ENCODE data around the gene TRPM3.

The TRPM3 gene

GRCh38 chr9:70883056-70883455 lies 238.4 kb downstream of the TRPM3 start:
- no peak for DNase-seq

- peak; percentile 8 for DNase-seq
Observed at GRCh38 chr9:70881333-70881732, 240.1 kb downstream of the TRPM3 start.

GRCh38 chr9:70880535-70880934 lies 240.9 kb downstream of the TRPM3 start:
- DNase-seq = peak; percentile 19

GRCh38 chr9:70878576-70878975 lies 242.8 kb downstream of the TRPM3 start:
- DNase-seq = no peak

- no peak for DNase-seq
Observed at GRCh38 chr9:70874451-70874850, 247.0 kb downstream of the TRPM3 start.

GRCh38 chr9:70873506-70873905 lies 247.9 kb downstream of the TRPM3 start:
- DNase-seq = no peak

GRCh38 chr9:70868661-70869652 lies 252.5 kb downstream of the TRPM3 start:
- no peak for DNase-seq

GRCh38 chr9:70868041-70868440 lies 253.4 kb downstream of the TRPM3 start:
- DNase-seq = no peak

GRCh38 chr9:70865471-70865870 lies 255.9 kb downstream of the TRPM3 start:
- DNase-seq = no peak

GRCh38 chr9:70861797-70862196 lies 259.6 kb downstream of the TRPM3 start:
- DNase-seq = no peak

- DNase-seq = no peak
Observed at GRCh38 chr9:70861376-70861775, 260.0 kb downstream of the TRPM3 start.

- no peak for DNase-seq
Observed at GRCh38 chr9:70859694-70860093, 261.7 kb downstream of the TRPM3 start.

- DNase-seq = no peak
Observed at GRCh38 chr9:70856411-70856810, 265.0 kb downstream of the TRPM3 start.

- DNase-seq = no peak
Observed at GRCh38 chr9:70852711-70853240, 268.6 kb downstream of the TRPM3 start.

GRCh38 chr9:70840266-70840665 lies 281.2 kb downstream of the TRPM3 start:
- no peak for DNase-seq

GRCh38 chr9:70835323-70835722 lies 286.1 kb downstream of the TRPM3 start:
- DNase-seq = no peak

- no peak for DNase-seq
Observed at GRCh38 chr9:70832492-70832891, 288.9 kb downstream of the TRPM3 start.

- DNase-seq = no peak
Observed at GRCh38 chr9:70830618-70831017, 290.8 kb downstream of the TRPM3 start.

GRCh38 chr9:70829591-70830265 lies 291.7 kb downstream of the TRPM3 start:
- no peak for DNase-seq

GRCh38 chr9:70826562-70826961 lies 294.9 kb downstream of the TRPM3 start:
- no peak for DNase-seq

- DNase-seq = no peak
Observed at GRCh38 chr9:70823284-70823683, 298.1 kb downstream of the TRPM3 start.

- DNase-seq = no peak
Observed at GRCh38 chr9:70817311-70817710, 304.1 kb downstream of the TRPM3 start.

- no peak for DNase-seq
Observed at GRCh38 chr9:70816891-70817290, 304.5 kb downstream of the TRPM3 start.

- no peak for DNase-seq
Observed at GRCh38 chr9:70816316-70816715, 305.1 kb downstream of the TRPM3 start.
